GM19239 (cell line): Measurements from ENCODE around the gene COPS8.
A peak's percentile ranks its signal among the peaks of the same experiment; 100 is the strongest.

Experiments used
- DNase-seq: peaks from one replicate; pipeline ENCODE4 v3.0.0; 2011; ENCODE audit warnings: low spot score; ENCODE audit not compliant: insufficient read length
- FAIRE-seq: peaks from 2 replicates; lab custom pipeline; 2011; peaks lifted over from hg19 to GRCh38; lab: Jason Lieb, UNC

Gene COPS8

GRCh38 chr2:237064203-237065070 is 21.3 kb upstream of the COPS8 start:
- FAIRE-seq (no peak), DNase-seq (no peak)

GRCh38 chr2:237065071-237065377 is 20.7 kb upstream of the COPS8 start:
- FAIRE-seq (no peak), DNase-seq (no peak)

- DNase-seq (no peak), FAIRE-seq (no peak)
These were observed 19.3 kb upstream of the COPS8 start for GRCh38 chr2:237066396-237066795.

GRCh38 chr2:237068005-237068576 is 17.6 kb upstream of the COPS8 start:
- FAIRE-seq (no peak), DNase-seq (no peak)

- FAIRE-seq (peak; percentile 87), DNase-seq (no peak)
These were observed 13.4 kb upstream of the COPS8 start for GRCh38 chr2:237072067-237072931.

- no peak for DNase-seq
- FAIRE-seq: no peak
These were observed 12.1 kb upstream of the COPS8 start for GRCh38 chr2:237073552-237073951.

- FAIRE-seq (no peak), DNase-seq (no peak)
These were observed 11.3 kb upstream of the COPS8 start for GRCh38 chr2:237074211-237074993.

GRCh38 chr2:237075749-237076599 is 9.7 kb upstream of the COPS8 start:
- no peak for DNase-seq
- no peak for FAIRE-seq

GRCh38 chr2:237081596-237081995 is 4.1 kb upstream of the COPS8 start:
- no peak for FAIRE-seq

GRCh38 chr2:237083026-237083425 is 2.7 kb upstream of the COPS8 start:
- no peak for FAIRE-seq
- DNase-seq: no peak

More at GRCh38 chr2:237081596-237081995, 4.1 kb upstream of the COPS8 start:
- DNase-seq: no peak

GRCh38 chr2:237084444-237084843 is 1.2 kb upstream of the COPS8 start:
- peak; percentile 11 for FAIRE-seq
- DNase-seq: no peak

- no peak for FAIRE-seq
These were observed 5.2 kb downstream of the COPS8 start for GRCh38 chr2:237090906-237091305.

GRCh38 chr2:237091779-237092436 is 6.2 kb downstream of the COPS8 start:
- no peak for FAIRE-seq
- no peak for DNase-seq

More at GRCh38 chr2:237090906-237091305, 5.2 kb downstream of the COPS8 start:
- DNase-seq: no peak

- DNase-seq (no peak), FAIRE-seq (no peak)
These were observed 6.8 kb downstream of the COPS8 start for GRCh38 chr2:237092506-237092905.

GRCh38 chr2:237092920-237093781 is 7.5 kb downstream of the COPS8 start:
- no peak for DNase-seq
- no peak for FAIRE-seq

- DNase-seq: no peak
- FAIRE-seq: no peak
These were observed 10.5 kb downstream of the COPS8 start for GRCh38 chr2:237096201-237096600.

- DNase-seq (no peak), FAIRE-seq (no peak)
These were observed 11.2 kb downstream of the COPS8 start for GRCh38 chr2:237096911-237097310.
